HL-60 (cell line): ENCODE results near the gene ADCYAP1R1.

Source experiments
- CTCF ChIP-seq: IDR thresholded peaks from one replicate; pipeline ENCODE4 v1.5.1; 2011; ENCODE audit warnings: low read length, control low read depth, inconsistent platforms; ENCODE audit not compliant: insufficient read depth
- POLR2AphosphoS5 ChIP-seq: IDR thresholded peaks from 2 replicates; pipeline ENCODE4 v1.6.1; 2012; ENCODE audit warnings: low read depth
- SPI1 ChIP-seq: IDR thresholded peaks from 2 replicates; pipeline ENCODE4 v1.6.1; 2012; ENCODE audit warnings: low read depth, mild to moderate bottlenecking, borderline replicate concordance

- TF ChIP-seq CTCF, result no peak
- no peak for TF ChIP-seq POLR2AphosphoS5
- no peak for TF ChIP-seq SPI1
Observed at GRCh38 chr7:31053986-31054385, 1.9 kb downstream of the ADCYAP1R1 start.
